Neuronal stem cell (in vitro differentiated cells): Measurements from ENCODE around the gene ADM5.

Experiments
- DNase-seq: peaks from one replicate; pipeline ENCODE4 v3.0.0-alpha.2; 2013; ENCODE audit warnings: low spot score
- H2AFZ ChIP-seq: one replicate; pipeline ENCODE4 v1.6.1; 2013; ENCODE audit warnings: mild to moderate bottlenecking, low read length, inconsistent platforms
- H2AK5ac ChIP-seq: 2 replicates; pipeline ENCODE4 v1.6.1; 2013; ENCODE audit warnings: low read depth, mild to moderate bottlenecking, inconsistent platforms, low read length, moderate library complexity, mixed read lengths
- H2BK120ac ChIP-seq: 2 replicates; pipeline ENCODE4 v1.6.1; 2013; ENCODE audit warnings: low read depth, mild to moderate bottlenecking, inconsistent platforms, low read length, moderate library complexity, mixed read lengths
- H2BK12ac ChIP-seq: one replicate; pipeline ENCODE4 v1.6.1; 2013; ENCODE audit warnings: low read length, inconsistent platforms
- H2BK15ac ChIP-seq: 2 replicates; pipeline ENCODE4 v1.6.1; 2013; ENCODE audit warnings: mild to moderate bottlenecking, low read length, inconsistent platforms, mixed read lengths
- H2BK5ac ChIP-seq: one replicate; pipeline ENCODE4 v1.6.1; 2013; ENCODE audit warnings: inconsistent platforms, mild to moderate bottlenecking, low read length, moderate library complexity
- H3K14ac ChIP-seq: one replicate; pipeline ENCODE4 v1.6.1; 2013; ENCODE audit warnings: low read length, inconsistent platforms
- H3K18ac ChIP-seq: 2 replicates; pipeline ENCODE4 v1.6.1; 2013; ENCODE audit warnings: low read length, inconsistent platforms
- H3K23ac ChIP-seq: 2 replicates; pipeline ENCODE4 v1.6.1; 2013; ENCODE audit warnings: low read depth, mild to moderate bottlenecking, mixed read lengths, low read length, inconsistent platforms; ENCODE audit not compliant: poor library complexity
- H3K27ac ChIP-seq: replicated peaks from 3 replicates; pipeline ENCODE4 v1.5.1; 2013; ENCODE audit warnings: low read length, inconsistent platforms
- H3K27me3 ChIP-seq, 3 experiments: 2 replicates each; pipeline ENCODE4 v1.6.1; 2013; ENCODE audit warnings: low read length in 3 of 3, mild to moderate bottlenecking in 2 of 3, inconsistent platforms in 1 of 3, low read depth in 1 of 3, mixed read lengths in 1 of 3, moderate library complexity in 1 of 3; ENCODE audit not compliant: control insufficient read depth in 3 of 3, insufficient read depth in 3 of 3
- H3K36me3 ChIP-seq, 2 donors: replicated peaks in 1 of 2; 2 replicates each; pipeline ENCODE4 v1.6.1; 2013; ENCODE audit warnings: low read length in 2 of 2; ENCODE audit not compliant: control insufficient read depth in 2 of 2, insufficient read depth in 2 of 2
- H3K4ac ChIP-seq: 2 replicates; pipeline ENCODE4 v1.6.1; 2013; ENCODE audit warnings: inconsistent platforms, mild to moderate bottlenecking, low read length, moderate library complexity
- H3K4me1 ChIP-seq, 2 donors: 1 replicate in 1 of 2; 2 replicates in 1 of 2; pipeline ENCODE4 v1.6.1; 2013; ENCODE audit warnings: low read length in 2 of 2, low read depth in 1 of 2; ENCODE audit not compliant: control insufficient read depth in 2 of 2, insufficient read depth in 1 of 2
- H3K4me2 ChIP-seq: one replicate; pipeline ENCODE4 v1.6.1; 2013; ENCODE audit warnings: mild to moderate bottlenecking, low read length, inconsistent platforms; ENCODE audit not compliant: insufficient read depth, poor library complexity, severe bottlenecking
- H3K4me3 ChIP-seq, 2 donors: 2 replicates each; pipeline ENCODE4 v1.5.1; 2013; ENCODE audit warnings: low read length in 2 of 2, mild to moderate bottlenecking in 2 of 2, inconsistent platforms in 1 of 2, moderate library complexity in 1 of 2
- H3K79me1 ChIP-seq: one replicate; pipeline ENCODE4 v1.6.1; 2013; ENCODE audit warnings: low read depth, mild to moderate bottlenecking, inconsistent platforms, low read length, moderate library complexity
- H3K9ac ChIP-seq: one replicate; pipeline ENCODE4 v1.6.1; 2013; ENCODE audit warnings: mild to moderate bottlenecking, low read depth, low read length, inconsistent platforms; ENCODE audit not compliant: poor library complexity
- H3K9me3 ChIP-seq, 2 donors: replicated peaks in 1 of 2; 2 replicates each; pipeline versions ENCODE3 to v1.6.1; 2013; ENCODE audit warnings: low read length in 2 of 2, mild to moderate bottlenecking in 2 of 2, inconsistent platforms in 1 of 2, low read depth in 1 of 2, mixed read lengths in 1 of 2, moderate library complexity in 1 of 2; ENCODE audit not compliant: control insufficient read depth in 2 of 2, insufficient read depth in 1 of 2
- H4K8ac ChIP-seq: one replicate; pipeline ENCODE4 v1.6.1; 2013; ENCODE audit warnings: low read depth, mild to moderate bottlenecking, inconsistent platforms, low read length, moderate library complexity
- H4K91ac ChIP-seq: one replicate; pipeline ENCODE4 v1.6.1; 2013; ENCODE audit warnings: low read length, low read depth, mild to moderate bottlenecking, inconsistent platforms; ENCODE audit not compliant: poor library complexity
- WGBS, 2 donors: extraction: QIAGEN DNeasy Blood & Tissue Kit; methylation state at CpG; one replicate each; pipeline ENCODE4 v1.1.7; 2013; ENCODE audit warnings: missing lambda C conversion rate in 2 of 2, mixed read lengths in 1 of 2; ENCODE audit not compliant: insufficient read length in 2 of 2, insufficient replicate concordance in 1 of 2; ENCODE audit errors: extremely low coverage in 2 of 2; 5-methylcytosine and 5-hydroxymethylcytosine counted together

ADM5 gene

GRCh38 chr19:49710372-49710951 is 21.1 kb downstream of the ADM5 start:
- Histone ChIP-seq H3K27ac (no peak overlapping the region), H2BK5ac (no peak overlapping the region), H2AK5ac (no peak overlapping the region)

GRCh38 chr19:49712397-49712859 is 23.0 kb downstream of the ADM5 start:
- peaks cover 0 to 10% of the 10 kb centered on the region in 2 donors for H3K9me3 ChIP-seq
- H4K8ac ChIP-seq: no peak overlapping the region
- H2AK5ac ChIP-seq: no peak overlapping the region
- peaks cover 32 to 38% of the 10 kb centered on the region in 2 donors for H3K36me3 ChIP-seq
- no peak overlapping the region for H3K4me3 ChIP-seq
- H3K27me3 ChIP-seq: peaks cover 0 to 3% (median 0%) of the 10 kb centered on the region in 3 experiments
- H3K79me1 ChIP-seq: peaks cover 4% of the 10 kb centered on the region
- H2BK120ac ChIP-seq: no peak overlapping the region
- no peak overlapping the region for H2AFZ ChIP-seq
- H3K27ac ChIP-seq: no peak overlapping the region
- no peak overlapping the region for H3K4ac ChIP-seq
- DNase-seq: no peak
- H3K4me2 ChIP-seq: no peak overlapping the region
- H2BK15ac ChIP-seq: no peak overlapping the region
- WGBS, 2 donors: 100% methylated on average over 3 of the region's 20 CpGs; no CpG with 5 or more reads in 1 of the 2 donors
- H3K14ac ChIP-seq: no peak overlapping the region
- H3K9ac ChIP-seq: no peak overlapping the region
- H3K4me1 ChIP-seq: no peaks in the 10 kb centered on the region
- H2BK5ac ChIP-seq: no peak overlapping the region
- H2BK12ac ChIP-seq: no peak overlapping the region
- H4K91ac ChIP-seq: no peak overlapping the region
- peak overlapping the region; percentile 45 for H3K23ac ChIP-seq
- no peak overlapping the region for H3K18ac ChIP-seq

More at GRCh38 chr19:49710372-49710951, 21.1 kb downstream of the ADM5 start:
- Histone ChIP-seq H3K23ac (no peak overlapping the region), H3K79me1 (peaks cover 4% of the 10 kb centered on the region), H2BK120ac (no peak overlapping the region), H3K18ac (no peak overlapping the region), H3K27me3 (peaks cover 0 to 3% (median 0%) of the 10 kb centered on the region in 3 experiments), H3K14ac (no peak overlapping the region), H4K8ac (no peak overlapping the region), H3K9me3 (peaks cover 0 to 10% of the 10 kb centered on the region in 2 donors), H3K4me1 (no peaks in the 10 kb centered on the region), H2BK12ac (no peak overlapping the region), H3K36me3 (peaks cover 46 to 56% of the 10 kb centered on the region in 2 donors), H3K4me3 (no peak overlapping the region), H3K4me2 (no peak overlapping the region), H2AFZ (no peak overlapping the region), H2BK15ac (no peak overlapping the region), H4K91ac (no peak overlapping the region), H3K4ac (no peak overlapping the region), H3K9ac (no peak overlapping the region)
- WGBS, 2 donors: no CpG with 5 or more reads among the region's 20 CpGs
- DNase-seq: no peak

- Histone ChIP-seq H3K9me3 (peaks cover 0 to 10% of the 10 kb centered on the region in 2 donors), H2BK12ac (no peak overlapping the region), H2BK15ac (no peak overlapping the region), H2AFZ (no peak overlapping the region), H4K91ac (no peak overlapping the region), H3K27me3 (peaks cover 0 to 3% (median 0%) of the 10 kb centered on the region in 3 experiments), H3K27ac (no peak overlapping the region), H3K18ac (peak overlapping the region; percentile 17), H3K9ac (no peak overlapping the region), H3K14ac (no peak overlapping the region), H2BK5ac (no peak overlapping the region), H2BK120ac (no peak overlapping the region), H3K4me2 (no peak overlapping the region), H3K79me1 (peaks cover 4% of the 10 kb centered on the region), H3K4me1 (no peaks in the 10 kb centered on the region), H3K36me3 (peaks cover 31 to 33% of the 10 kb centered on the region in 2 donors), H3K23ac (no peak overlapping the region), H4K8ac (no peak overlapping the region), H3K4ac (no peak overlapping the region), H3K4me3 (no peak overlapping the region), H2AK5ac (no peak overlapping the region)
- DNase-seq: no peak
- WGBS, 2 donors: no CpG with 5 or more reads among the region's 8 CpGs
Observed at GRCh38 chr19:49713236-49713845, 23.9 kb downstream of the ADM5 start.

- WGBS, 2 donors: no CpG with 5 or more reads among the region's 3 CpGs
- Histone ChIP-seq H2AFZ (no peak overlapping the region), H2BK15ac (no peak overlapping the region), H3K4me1 (no peaks in the 10 kb centered on the region), H4K91ac (no peak overlapping the region), H3K4me2 (no peak overlapping the region), H2BK5ac (no peak overlapping the region), H2AK5ac (no peak overlapping the region), H4K8ac (no peak overlapping the region), H3K4ac (no peak overlapping the region), H3K4me3 (no peak overlapping the region), H3K9me3 (peaks cover 0 to 7% of the 10 kb centered on the region in 2 donors), H3K27me3 (peaks cover 0 to 3% (median 0%) of the 10 kb centered on the region in 3 experiments), H3K27ac (no peak overlapping the region), H3K14ac (no peak overlapping the region), H3K36me3 (peaks cover 13 to 14% of the 10 kb centered on the region in 2 donors), H2BK120ac (no peak overlapping the region), H3K18ac (no peak overlapping the region), H3K79me1 (peaks cover 4% of the 10 kb centered on the region), H3K9ac (no peak overlapping the region), H3K23ac (no peak overlapping the region), H2BK12ac (no peak overlapping the region)
- no peak for DNase-seq
Observed at GRCh38 chr19:49716154-49716553, 26.8 kb downstream of the ADM5 start.
